COLO829 (cell line): Measurements from ENCODE around the gene C2CD3.

ENCODE experiments used
- DNase-seq: peaks from one replicate; pipeline ENCODE4 v3.0.0; 2012; ENCODE audit warnings: low spot score

The C2CD3 gene, protein sequence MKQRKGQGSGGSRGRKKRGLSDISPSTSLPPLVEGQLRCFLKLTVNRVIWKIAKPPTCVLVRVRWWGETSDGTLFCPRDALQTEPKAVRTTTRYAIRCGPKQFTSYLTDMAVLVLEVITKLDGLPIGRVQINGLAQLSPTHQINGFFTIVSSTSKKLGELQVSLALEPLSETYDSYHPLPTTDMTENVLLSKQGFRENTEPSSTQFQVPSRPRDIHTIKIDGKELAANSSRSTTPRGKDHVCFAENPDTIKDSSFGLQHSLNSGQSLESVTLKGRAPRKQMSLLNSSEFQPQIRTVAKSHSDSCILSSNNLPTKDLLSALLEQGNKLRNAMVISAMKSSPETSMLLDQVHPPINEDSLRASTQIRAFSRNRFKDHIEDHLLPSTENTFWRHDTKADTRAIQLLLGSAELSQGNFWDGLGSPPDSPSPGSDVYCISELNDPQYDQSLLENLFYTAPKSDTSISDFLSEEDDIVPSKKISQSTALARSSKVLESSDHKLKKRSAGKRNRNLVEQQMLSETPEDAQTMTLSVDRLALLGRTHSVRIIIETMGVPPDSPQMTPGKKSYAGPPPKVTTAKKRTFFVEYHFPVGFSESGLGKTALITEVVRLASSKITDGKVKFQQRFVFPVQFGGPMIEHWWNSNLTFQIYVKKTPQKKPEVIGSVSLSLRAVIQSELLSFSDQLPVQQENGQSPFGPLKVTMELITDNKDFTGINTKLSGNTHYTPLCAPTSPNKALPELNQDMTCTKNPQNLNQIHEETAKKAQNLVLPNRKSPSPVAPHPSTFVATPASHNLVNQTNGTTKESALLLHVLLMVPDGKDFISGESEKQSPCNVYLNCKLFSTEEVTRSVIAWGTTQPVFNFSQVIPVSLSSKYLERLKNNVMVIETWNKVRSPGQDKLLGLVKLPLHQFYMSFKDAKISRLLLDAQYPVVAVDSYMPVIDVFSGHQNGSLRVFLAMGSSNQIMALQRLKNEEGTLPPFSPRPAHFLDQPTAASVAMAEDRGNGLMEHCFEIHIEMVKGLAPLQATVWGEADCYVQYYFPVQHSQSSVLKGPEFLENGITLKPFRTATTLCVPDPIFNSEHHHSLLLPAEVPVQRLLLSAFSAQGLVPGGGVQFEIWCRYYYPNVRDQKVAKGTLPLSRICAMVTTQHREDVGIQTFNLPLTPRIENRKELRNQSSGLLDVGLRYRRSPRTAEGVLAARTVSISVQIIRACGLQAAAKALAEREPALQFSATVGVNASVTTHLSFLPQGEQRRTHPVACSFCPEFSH (N-terminal part only)

DNA sequence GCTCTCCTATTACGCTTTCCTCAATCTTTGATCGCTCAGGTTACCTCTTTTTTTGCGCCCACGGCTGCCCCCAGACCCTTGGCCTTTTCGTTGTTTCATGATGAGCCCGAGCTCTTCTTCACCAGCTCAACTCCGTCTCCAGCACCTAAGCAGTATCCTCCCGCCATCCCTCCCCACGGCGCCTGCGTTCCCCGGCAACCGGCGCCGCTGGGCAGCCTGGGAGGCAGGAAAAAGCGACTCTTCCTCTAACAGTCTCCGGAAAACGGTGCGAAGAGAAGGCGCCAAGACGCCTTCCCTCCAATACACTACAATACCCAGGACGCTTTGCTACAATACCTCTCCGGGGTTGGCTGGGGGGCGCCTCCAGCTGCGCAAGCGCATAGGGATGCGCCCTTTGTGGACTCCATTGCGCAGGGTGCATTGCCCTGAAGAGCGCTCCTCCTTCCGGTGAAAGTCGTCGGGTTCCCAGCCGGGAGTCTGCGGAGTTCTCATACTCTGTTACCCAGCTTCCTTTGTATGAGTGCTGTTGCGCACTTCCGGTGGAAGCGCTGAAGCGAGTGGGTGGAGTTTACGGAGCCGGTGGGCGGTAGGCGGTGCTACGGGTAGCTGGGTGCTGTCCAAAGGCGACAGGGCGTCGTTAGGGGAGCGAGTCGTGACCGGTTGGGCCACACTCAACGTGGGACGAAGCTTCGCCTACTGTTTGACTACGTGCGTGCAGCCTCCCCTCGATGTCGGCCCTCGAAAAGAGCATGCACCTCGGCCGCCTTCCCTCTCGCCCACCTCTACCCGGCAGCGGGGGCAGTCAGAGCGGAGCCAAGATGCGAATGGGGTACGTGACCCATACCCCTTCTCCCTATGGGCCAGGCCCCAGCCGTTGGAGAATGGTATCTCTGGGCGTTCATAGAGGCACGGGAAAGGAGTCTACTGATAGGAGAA is at the start of gene C2CD3, which contains the start of gene PPME1:
Gene C2CD3 (minus strand): TSS at position 309 of the 936 bp plus-strand sequence. CDS start 210 bp downstream, at position 99.
Gene PPME1 (plus strand): TSS at position 596 of the 936 bp plus-strand sequence. CDS start 133 bp downstream, at position 729.
- peak; percentile 99 for DNase-seq

GRCh38 chr11:74220376-74220775 is 49.6 kb upstream of the C2CD3 start:
- DNase-seq = no peak

DNA sequence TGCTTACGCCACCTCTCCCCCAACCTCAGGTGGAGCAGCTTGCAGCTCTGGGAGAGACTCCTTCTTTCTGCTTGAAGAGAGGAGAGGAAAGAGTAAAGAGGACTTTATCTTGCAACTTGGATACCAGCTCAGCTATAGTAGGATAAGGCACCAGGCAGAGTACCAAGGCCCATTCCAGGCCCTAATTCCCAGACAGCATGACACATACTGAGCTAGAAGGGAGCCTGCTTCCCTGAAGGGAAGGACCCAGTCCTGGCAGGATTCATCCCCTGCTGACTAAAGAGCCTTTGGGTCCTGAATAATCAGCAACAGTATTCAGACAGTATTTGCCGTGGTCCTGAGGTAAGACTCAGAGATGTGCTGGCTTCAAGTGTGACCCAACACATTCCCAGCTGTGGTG is 41.7 kb upstream of the C2CD3 start:
- DNase-seq = no peak

DNA sequence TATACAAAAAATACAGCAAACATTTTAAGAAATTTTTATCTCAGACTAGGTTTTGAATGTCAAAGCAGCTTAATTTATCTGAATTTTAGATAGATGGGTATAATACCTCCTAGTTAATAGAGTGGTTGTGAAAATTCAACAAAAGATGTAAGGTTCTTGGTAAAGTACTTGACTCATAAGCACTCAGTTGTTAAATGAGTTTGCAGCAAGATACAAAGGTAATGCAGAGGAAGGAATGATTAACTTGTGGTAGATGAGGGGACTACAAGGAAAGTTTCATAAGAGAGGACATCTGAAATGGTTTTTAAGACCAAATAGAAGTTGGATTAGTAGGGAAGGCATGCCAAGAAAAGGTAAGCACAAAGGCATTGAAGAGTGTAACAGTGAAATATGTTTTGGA is 37.7 kb upstream of the C2CD3 start:
- no peak for DNase-seq

DNA sequence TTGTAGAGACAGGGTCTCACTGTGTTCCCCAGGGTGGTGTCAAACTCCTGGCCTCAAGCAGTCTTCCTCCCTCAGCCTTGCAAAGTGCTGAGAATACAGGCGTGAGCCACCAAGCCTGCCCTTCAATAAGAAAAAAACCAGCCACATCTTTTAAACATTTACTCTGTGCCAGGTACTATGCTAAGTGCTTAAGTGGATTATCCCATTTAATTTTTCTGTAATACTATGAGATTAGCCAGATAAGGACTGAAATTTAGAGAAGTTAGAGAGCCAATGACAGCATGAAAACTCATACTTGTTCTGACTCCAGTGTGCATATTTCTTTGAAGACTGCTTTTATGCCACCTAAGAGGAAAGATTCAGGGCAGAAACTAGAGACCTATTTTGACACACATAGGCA is 35.9 kb upstream of the C2CD3 start:
- no peak for DNase-seq

DNA sequence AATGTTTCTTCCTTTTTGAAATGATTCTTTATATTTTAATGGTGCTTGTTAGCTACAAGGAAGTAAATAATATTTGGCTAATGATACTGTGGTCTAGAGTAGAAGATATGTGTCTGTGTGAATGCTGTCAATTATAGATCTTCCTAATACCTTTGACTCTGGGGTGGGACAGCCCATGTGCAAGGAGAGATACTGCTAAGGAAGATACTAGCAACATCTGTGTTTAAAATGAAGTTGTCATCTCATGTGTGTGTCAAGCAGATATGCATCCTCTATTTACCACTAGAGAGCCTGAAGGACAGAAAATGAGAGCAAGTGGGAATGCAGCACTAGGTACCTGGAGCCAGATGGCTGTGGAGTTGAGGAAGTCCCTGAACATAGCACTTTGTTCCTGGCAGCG is 34.4 kb upstream of the C2CD3 start:
- DNase-seq = no peak

- no peak for DNase-seq
Measured at GRCh38 chr11:74204701-74205100, 33.9 kb upstream of the C2CD3 start.

- no peak for DNase-seq
Measured at GRCh38 chr11:74203966-74204365, 33.2 kb upstream of the C2CD3 start.

DNA sequence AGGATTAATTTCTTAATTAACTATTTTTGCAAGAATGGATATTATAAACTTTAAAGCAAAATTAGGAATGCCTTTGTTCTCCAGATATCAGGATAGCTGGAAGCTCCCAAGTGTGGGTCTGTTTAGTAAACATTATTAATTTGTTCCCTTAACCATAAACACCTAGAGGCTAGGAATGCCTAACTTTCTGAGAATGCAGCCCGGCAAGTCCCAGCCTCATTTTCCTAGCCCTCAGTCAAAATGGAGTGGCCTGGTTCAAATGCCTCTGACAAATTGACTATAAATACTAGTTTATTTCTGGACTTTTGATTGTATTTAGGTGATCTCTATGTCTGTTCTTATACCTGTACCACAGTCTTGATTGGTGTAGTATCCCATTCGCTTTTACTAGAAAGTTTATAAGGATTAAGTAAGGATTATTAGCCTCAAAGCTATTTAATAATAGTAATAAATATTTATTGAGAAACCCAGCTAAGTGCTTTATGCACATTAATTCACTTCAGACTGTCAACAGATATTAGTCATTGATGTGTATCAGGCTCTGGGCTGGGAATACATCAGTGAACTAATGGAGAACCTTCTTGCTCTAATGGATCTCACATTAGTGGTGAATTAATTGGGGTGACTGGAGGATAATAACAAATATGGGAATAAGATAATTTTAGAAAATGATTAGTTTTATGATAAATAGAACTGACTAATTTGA is 26.1 kb upstream of the C2CD3 start:
- DNase-seq = no peak

DNA sequence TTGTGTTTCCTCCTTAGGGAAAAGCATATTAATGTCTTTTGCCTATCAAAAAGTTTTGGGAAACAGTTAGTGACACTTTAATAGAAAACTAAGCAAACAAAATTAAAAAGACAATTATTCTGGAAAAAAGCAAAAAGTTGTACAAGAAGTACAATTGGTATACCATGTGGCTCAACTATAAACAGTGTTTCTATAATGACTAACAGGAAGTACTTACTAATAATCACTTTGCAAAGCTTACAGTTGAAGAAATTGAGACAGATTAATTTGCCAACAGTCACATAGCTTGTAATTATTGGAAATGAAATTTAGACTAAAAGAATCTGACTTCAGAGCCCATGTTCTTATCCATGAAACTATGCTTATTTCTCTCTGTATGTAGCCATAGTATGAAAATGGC is 25.0 kb upstream of the C2CD3 start:
- no peak for DNase-seq

DNA sequence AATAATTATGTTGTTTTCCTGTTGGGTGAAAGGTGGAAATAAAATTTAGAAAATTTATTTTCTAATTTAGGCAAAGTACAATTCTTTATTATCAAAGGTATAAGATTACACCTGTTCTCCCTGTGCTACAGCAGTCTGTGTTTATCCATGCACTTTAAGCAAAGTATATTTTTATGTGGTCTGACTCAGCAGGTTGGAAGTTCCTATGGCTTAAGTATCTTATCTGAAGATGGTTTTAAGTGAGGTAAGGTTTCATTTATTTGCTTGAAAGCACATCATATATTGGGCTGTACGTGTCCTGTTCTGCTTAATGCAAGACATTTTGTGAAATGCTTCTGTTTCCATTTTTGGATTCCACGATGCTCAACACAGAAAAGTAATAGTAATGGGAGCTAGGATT is 14.9 kb upstream of the C2CD3 start:
- DNase-seq = no peak

GRCh38 chr11:74185285-74185684 is 14.5 kb upstream of the C2CD3 start:
- DNase-seq = no peak

GRCh38 chr11:74182635-74183034 is 11.8 kb upstream of the C2CD3 start:
- DNase-seq = no peak

- no peak for DNase-seq
Measured at GRCh38 chr11:74179234-74180052, 8.6 kb upstream of the C2CD3 start.

DNA sequence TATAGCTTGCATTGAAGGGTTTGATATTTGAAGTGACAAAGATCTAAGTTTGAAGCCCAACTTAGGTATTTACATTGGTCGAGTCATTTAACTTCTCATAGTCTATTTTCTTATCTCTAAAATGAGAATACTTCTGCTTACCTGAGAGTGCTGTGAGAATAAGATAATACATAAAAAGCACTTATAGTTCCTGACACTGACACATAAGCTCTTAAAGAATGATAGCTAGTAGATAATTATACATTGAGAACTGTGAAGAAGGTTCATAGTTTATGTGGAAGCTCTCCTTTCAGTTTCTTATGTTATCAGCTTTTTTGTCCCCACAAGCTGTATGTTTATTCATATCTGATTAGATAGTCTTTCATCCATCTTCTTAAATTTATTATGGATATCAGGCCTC is 5.1 kb upstream of the C2CD3 start:
- no peak for DNase-seq

DNA sequence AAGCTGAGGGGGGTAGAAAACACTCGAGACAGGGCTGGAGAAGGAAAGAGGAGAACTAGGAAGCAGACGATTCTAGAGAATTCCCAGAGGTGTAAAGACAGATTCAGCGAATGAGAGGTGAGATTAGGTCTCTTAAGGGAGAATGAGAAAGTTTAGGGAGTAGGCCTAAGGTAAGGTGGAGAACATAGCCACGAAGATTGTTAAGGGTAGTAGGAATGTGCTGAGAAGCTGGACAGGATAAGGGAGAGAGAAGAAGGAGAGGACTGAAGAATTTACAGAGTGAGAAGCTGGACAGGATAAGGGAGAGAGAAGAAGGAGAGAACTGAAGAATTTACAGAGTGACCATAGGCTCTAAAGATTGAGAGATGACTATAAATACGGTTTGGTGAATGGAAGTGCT is 1.2 kb upstream of the C2CD3 start:
- DNase-seq = no peak

- no peak for DNase-seq
Measured at GRCh38 chr11:74171630-74171968, 797 bp upstream of the C2CD3 start.

DNA sequence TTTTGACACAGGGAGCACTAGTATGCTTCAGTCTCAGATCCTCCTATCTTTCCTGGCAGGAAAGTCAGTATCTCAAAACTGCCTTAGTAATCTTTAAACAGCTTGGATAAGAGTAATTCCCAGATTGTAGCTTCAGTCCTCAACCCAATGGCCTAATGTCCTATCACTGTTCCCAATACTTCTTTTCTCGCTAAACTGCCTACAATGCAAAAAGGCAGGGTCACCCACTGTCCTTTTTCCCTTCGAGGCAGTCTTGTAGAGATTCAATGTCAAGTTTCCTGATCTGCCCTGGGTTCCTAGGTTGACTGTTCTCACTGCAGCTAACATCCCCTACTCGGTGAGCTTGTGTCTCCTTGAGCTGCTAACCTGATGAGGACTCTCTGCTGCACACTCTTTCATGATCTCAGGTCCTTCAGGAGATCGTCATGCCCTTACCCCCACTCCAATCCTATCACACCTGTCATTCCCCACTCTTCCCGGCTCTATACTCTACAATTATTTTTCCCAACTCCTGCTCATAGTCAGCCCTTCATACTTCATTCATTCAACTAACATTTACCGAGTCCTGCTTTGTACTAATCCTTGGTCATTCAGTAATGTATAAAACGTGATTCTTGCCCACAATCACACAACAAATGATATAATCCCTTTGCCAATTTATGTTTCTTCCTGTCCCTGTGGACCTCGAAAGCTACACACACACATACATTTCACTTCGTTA is 904 bp downstream of the C2CD3 start:
- no peak for DNase-seq

GRCh38 chr11:74168838-74169237 is 2.0 kb downstream of the C2CD3 start:
- no peak for DNase-seq
